NCI-H526 (cell line): ENCODE measurements around the gene NECAB2.

Experiments
- DNase-seq, 2 experiments: peaks; one replicate each; lab custom pipeline; 2025; lab: John Stamatoyannopoulos, UW

The NECAB2 gene

GRCh38 chr16:84024854-84025253 lies 56.8 kb downstream of the NECAB2 start:
- no peak for DNase-seq

- DNase-seq, result no peak
Observed at GRCh38 chr16:84026606-84027005, 58.6 kb downstream of the NECAB2 start.

GRCh38 chr16:84027625-84028024 lies 59.6 kb downstream of the NECAB2 start:
- no peak for DNase-seq

- DNase-seq, result no peak
Observed at GRCh38 chr16:84029297-84030047, 61.4 kb downstream of the NECAB2 start.

GRCh38 chr16:84031556-84031955 lies 63.5 kb downstream of the NECAB2 start:
- DNase-seq, result no peak

GRCh38 chr16:84032458-84033178 lies 64.6 kb downstream of the NECAB2 start:
- DNase-seq, result no peak

- DNase-seq, result no peak
Observed at GRCh38 chr16:84033251-84034195, 65.5 kb downstream of the NECAB2 start.

- DNase-seq, result no peak
Observed at GRCh38 chr16:84034516-84034915, 66.5 kb downstream of the NECAB2 start.

GRCh38 chr16:84036131-84036530 lies 68.1 kb downstream of the NECAB2 start:
- DNase-seq, result no peak

GRCh38 chr16:84036982-84037425 lies 69.0 kb downstream of the NECAB2 start:
- DNase-seq, result no peak

- no peak for DNase-seq
Observed at GRCh38 chr16:84038469-84038868, 70.4 kb downstream of the NECAB2 start.

GRCh38 chr16:84039696-84040095 lies 71.7 kb downstream of the NECAB2 start:
- DNase-seq, result no peak

GRCh38 chr16:84040226-84040822 lies 72.3 kb downstream of the NECAB2 start:
- no peak for DNase-seq

- peak in 1 of 2 experiments; percentile 18 for DNase-seq
Observed at GRCh38 chr16:84040823-84041820, 73.1 kb downstream of the NECAB2 start.

GRCh38 chr16:84041881-84042280 lies 73.8 kb downstream of the NECAB2 start:
- DNase-seq, result no peak

- no peak for DNase-seq
Observed at GRCh38 chr16:84042308-84042878, 74.3 kb downstream of the NECAB2 start, which contains the start of gene SLC38A8. SLC38A8 (minus strand) TSS chr16:84042795; CDS start chr16:84042157, 638 bp downstream.

GRCh38 chr16:84042879-84043485 lies 74.9 kb downstream of the NECAB2 start:
- peak; percentile 60 to 77 for DNase-seq

GRCh38 chr16:84043486-84044117 lies 75.6 kb downstream of the NECAB2 start:
- DNase-seq, result no peak

GRCh38 chr16:84044118-84044488 lies 76.1 kb downstream of the NECAB2 start:
- DNase-seq, result peak in 1 of 2 experiments; percentile 26
